ENCODE data around the gene CHIA.
"Not testable (repeated sequence)": the region's sequence is repeated elsewhere in the genome, so short reads cannot be mapped to it uniquely, and the experiment has no call there.

DNA sequence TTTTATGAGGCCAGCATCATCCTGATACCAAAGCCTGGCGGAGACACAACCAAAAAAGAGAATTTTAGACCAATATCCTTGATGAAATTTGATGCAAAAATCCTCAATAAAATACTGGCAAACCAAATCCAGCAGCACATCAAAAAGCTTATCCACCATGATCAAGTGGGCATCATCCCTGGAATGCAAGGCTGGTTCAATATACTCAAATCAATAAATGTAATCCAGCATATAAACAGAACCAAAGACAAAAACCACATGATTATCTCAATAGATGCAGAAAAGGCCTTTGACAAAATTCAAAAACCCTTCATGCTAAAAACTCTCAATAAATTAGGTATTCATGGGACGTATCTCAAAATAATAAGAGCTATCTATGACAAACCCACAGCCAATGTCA lies 48.2 kb downstream of the CHIA start:
- not testable (repeated sequence) for TF ChIP-seq POLR2A, CTCF (IDR thresholded peaks at IDR 0.05)

Data from thyroid gland (tissue), 4 donors.